IMR-90 (cell line): ENCODE data around the gene CSTB.

Experiments
- BHLHE40 ChIP-seq: fragments of 150-350 bp; IDR thresholded peaks from 2 replicates; pipeline ENCODE4 v1.6.1; 2016; ENCODE audit warnings: mild to moderate bottlenecking, low read depth, low read length
- CEBPB ChIP-seq: IDR thresholded peaks from 2 replicates; pipeline ENCODE4 v1.6.1; 2012; ENCODE audit warnings: low read depth, low read length, improper control_type of control experiment
- CHD1 ChIP-seq: IDR thresholded peaks from 2 replicates; pipeline ENCODE4 v1.6.1; 2012; ENCODE audit warnings: low read depth, low read length, improper control_type of control experiment
- MAFK ChIP-seq: IDR thresholded peaks from 2 replicates; pipeline ENCODE4 v1.6.1; 2012; ENCODE audit warnings: low read depth, low read length, improper control_type of control experiment
- MAZ ChIP-seq: IDR thresholded peaks from 2 replicates; pipeline ENCODE4 v1.6.1; 2012; ENCODE audit warnings: low read depth, mild to moderate bottlenecking, low read length, improper control_type of control experiment, moderate library complexity, borderline replicate concordance
- MXI1 ChIP-seq: IDR thresholded peaks from 2 replicates; pipeline ENCODE4 v1.6.1; 2012; ENCODE audit warnings: low read depth, mild to moderate bottlenecking, low read length, moderate library complexity, borderline replicate concordance
- POLR2A ChIP-seq: IDR thresholded peaks from 2 replicates; pipeline ENCODE4 v1.6.1; 2012; ENCODE audit warnings: mild to moderate bottlenecking, low read depth, low read length
- RAD21 ChIP-seq: IDR thresholded peaks from 2 replicates; pipeline ENCODE4 v1.6.1; 2012; ENCODE audit warnings: low read length, improper control_type of control experiment
- RFX5 ChIP-seq: IDR thresholded peaks from 2 replicates; pipeline ENCODE4 v1.8.0; 2012; ENCODE audit warnings: low read depth, mild to moderate bottlenecking, low read length, moderate library complexity
- SMC3 ChIP-seq: fragments of 150-350 bp; IDR thresholded peaks from 2 replicates; pipeline ENCODE4 v1.6.1; 2016; ENCODE audit warnings: low read depth, mild to moderate bottlenecking, antibody characterized with exemption, low read length, moderate library complexity
- TF ChIP-seq, protein P1 (sequence below): conservative IDR thresholded peaks from 2 replicates; pipeline ENCODE4 v1.5.1; 2012; ENCODE audit warnings: mild to moderate bottlenecking, low read depth, low read length, improper control_type of control experiment
- TF ChIP-seq, protein P2 (sequence below): fragments of 150-350 bp; IDR thresholded peaks from 2 replicates; pipeline ENCODE4 v1.6.1; 2016; ENCODE audit warnings: low read depth, mild to moderate bottlenecking, low read length, moderate library complexity, borderline replicate concordance
- TF ChIP-seq, protein P3 (sequence below): fragments of 150-350 bp; IDR thresholded peaks from 2 replicates; pipeline ENCODE4 v1.6.1; 2017; ENCODE audit warnings: mild to moderate bottlenecking, antibody characterized with exemption, low read length, low read depth

DNA sequence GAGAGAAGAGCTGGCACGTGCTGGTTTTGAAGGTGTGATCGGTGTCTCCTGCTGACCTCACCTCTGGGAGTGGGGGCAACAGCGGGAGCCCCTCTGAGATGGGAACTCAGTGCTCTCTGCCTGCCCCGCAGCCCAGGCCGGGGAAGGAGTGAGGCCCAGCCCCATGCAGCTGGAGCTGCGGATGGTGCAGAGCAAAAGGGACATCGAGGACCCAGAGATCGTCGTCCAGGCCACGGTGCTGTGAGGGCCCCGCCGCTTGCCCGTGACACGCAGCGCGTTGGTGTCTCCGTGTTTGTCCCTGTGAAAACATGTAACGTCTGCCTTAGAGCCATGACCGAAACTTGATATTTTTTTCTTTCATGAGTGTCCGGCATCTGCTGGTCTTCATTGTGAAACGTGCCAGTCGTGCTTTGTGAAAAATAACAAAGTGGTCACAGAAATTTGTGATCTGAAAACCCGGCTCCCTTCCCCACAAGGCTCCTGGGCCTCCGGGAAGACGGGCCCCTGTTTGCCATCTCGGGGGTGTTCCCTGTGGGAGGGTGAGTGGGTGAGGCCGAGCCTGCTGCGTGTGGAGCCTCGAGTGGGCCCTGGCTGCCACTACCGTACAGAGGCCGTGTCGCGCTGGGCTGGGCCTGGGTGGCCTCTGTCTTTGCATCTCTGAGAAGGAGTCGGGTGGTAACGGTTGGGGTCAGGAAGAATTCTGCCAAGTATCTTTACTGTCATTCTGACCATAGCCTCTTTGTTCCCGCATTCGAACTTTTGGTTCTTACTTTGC is 20.1 kb downstream of the CSTB start:
- TF ChIP-seq MAFK: no peak
- TF ChIP-seq, protein P1, sequence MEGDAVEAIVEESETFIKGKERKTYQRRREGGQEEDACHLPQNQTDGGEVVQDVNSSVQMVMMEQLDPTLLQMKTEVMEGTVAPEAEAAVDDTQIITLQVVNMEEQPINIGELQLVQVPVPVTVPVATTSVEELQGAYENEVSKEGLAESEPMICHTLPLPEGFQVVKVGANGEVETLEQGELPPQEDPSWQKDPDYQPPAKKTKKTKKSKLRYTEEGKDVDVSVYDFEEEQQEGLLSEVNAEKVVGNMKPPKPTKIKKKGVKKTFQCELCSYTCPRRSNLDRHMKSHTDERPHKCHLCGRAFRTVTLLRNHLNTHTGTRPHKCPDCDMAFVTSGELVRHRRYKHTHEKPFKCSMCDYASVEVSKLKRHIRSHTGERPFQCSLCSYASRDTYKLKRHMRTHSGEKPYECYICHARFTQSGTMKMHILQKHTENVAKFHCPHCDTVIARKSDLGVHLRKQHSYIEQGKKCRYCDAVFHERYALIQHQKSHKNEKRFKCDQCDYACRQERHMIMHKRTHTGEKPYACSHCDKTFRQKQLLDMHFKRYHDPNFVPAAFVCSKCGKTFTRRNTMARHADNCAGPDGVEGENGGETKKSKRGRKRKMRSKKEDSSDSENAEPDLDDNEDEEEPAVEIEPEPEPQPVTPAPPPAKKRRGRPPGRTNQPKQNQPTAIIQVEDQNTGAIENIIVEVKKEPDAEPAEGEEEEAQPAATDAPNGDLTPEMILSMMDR: no peak
- TF ChIP-seq POLR2A: no peak
- TF ChIP-seq, protein P2, sequence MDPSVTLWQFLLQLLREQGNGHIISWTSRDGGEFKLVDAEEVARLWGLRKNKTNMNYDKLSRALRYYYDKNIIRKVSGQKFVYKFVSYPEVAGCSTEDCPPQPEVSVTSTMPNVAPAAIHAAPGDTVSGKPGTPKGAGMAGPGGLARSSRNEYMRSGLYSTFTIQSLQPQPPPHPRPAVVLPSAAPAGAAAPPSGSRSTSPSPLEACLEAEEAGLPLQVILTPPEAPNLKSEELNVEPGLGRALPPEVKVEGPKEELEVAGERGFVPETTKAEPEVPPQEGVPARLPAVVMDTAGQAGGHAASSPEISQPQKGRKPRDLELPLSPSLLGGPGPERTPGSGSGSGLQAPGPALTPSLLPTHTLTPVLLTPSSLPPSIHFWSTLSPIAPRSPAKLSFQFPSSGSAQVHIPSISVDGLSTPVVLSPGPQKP: no peak
- no peak for TF ChIP-seq MAZ
- TF ChIP-seq CHD1: no peak
- no peak for TF ChIP-seq MXI1
- no peak for TF ChIP-seq BHLHE40
- TF ChIP-seq, protein P3, sequence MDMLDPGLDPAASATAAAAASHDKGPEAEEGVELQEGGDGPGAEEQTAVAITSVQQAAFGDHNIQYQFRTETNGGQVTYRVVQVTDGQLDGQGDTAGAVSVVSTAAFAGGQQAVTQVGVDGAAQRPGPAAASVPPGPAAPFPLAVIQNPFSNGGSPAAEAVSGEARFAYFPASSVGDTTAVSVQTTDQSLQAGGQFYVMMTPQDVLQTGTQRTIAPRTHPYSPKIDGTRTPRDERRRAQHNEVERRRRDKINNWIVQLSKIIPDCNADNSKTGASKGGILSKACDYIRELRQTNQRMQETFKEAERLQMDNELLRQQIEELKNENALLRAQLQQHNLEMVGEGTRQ: no peak
- no peak for TF ChIP-seq CEBPB
- no peak for TF ChIP-seq SMC3
- no peak for TF ChIP-seq RFX5
- no peak for TF ChIP-seq RAD21
